NCI-H1105 treated with DMSO at 0.1 percent for 48 hours (cell line): ENCODE data around the gene BCAS4.
"Not testable (repeated sequence)": the region's sequence is repeated elsewhere in the genome, so short reads cannot be mapped to it uniquely, and the experiment has no call there.

Source experiments
- DNase-seq: peaks from one replicate; lab custom pipeline; 2025; lab: John Stamatoyannopoulos, UW

BCAS4 gene, protein sequence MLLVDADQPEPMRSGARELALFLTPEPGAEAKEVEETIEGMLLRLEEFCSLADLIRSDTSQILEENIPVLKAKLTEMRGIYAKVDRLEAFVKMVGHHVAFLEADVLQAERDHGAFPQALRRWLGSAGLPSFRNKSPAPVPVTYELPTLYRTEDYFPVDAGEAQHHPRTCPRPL

GRCh38 chr20:50794846-50795634 lies at the start of gene BCAS4:
TSS of gene BCAS4 (plus strand) at chr20:50795061. CDS start at chr20:50795084, 23 bp downstream.
- peak; percentile 79 for DNase-seq

DNA sequence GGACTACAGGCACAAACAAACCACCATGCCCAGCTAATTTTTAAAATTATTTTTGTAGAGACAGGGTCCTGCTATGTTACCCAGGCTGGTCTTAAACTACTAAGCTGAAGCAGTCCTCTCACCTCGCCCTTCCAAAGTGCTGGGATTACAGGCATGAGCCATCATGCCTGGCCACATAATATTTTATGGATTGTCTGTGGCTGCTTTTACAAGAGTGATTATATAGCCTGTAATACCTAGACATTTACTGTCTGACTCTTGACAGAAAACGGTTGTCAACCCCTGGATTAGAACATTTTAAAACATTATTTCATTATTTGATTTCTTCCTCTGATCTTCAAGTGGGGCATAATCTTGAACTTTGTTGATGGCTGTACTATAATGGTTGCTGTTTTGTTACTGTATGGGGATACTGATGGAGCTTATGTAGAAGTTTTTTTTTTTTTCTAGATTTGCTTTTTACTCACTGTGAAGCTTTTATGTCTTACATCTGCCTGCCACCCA lies 49.2 kb upstream of the BCAS4 start:
- DNase-seq, result no peak

- DNase-seq, result peak; percentile 18
These were observed 48.5 kb upstream of the BCAS4 start for GRCh38 chr20:50746138-50746940.

DNA sequence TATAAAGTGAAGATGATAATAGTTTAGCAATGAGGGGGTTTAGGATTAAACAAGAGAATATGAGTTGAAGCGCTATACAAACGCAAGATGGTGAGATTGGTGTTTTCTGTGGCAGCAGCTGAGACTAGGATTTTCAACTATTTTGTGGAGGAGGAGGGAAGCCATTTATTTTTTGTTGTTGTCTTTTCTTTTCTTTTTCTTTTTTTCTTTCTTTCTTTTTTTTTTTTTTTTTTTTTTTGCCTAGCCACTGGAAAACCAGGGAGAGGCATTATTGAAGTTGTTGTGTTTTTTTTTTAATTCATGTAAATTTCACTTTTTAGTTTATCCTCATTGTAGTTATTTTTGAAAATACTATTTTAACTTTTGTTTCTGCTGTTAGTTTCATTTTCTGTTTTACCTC lies 47.6 kb upstream of the BCAS4 start:
- no peak for DNase-seq

- no peak for DNase-seq
These were observed 44.7 kb upstream of the BCAS4 start for GRCh38 chr20:50750145-50750671.

GRCh38 chr20:50753152-50753551 lies 41.7 kb upstream of the BCAS4 start:
- no peak for DNase-seq

- no peak for DNase-seq
These were observed 40.4 kb upstream of the BCAS4 start for GRCh38 chr20:50754420-50754819.

GRCh38 chr20:50756447-50756846 lies 38.4 kb upstream of the BCAS4 start:
- no peak for DNase-seq

- DNase-seq, result no peak
These were observed 36.4 kb upstream of the BCAS4 start for GRCh38 chr20:50758469-50758868.

- DNase-seq, result no peak
These were observed 35.9 kb upstream of the BCAS4 start for GRCh38 chr20:50758992-50759391.

DNA sequence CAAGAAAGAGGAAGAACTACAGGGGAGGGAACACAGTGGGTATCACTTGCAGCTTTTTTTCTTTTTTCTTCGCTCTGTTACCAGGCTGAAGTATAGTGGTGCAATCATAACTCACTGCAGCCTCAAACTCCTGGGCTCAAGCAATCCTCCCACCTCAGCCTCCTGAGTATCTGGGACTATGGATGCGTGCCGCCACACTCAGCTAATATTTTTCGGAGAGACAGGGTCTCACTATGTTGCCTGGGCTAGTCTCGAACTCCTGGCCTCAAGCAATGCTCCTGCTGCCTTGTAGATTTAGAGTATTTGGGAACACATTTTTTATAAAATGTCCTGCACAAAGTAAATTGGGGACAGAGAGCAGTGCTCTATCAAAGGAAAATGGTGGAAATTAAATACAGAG lies 35.2 kb upstream of the BCAS4 start:
- no peak for DNase-seq

GRCh38 chr20:50762045-50762422 lies 32.8 kb upstream of the BCAS4 start:
- DNase-seq, result no peak

DNA sequence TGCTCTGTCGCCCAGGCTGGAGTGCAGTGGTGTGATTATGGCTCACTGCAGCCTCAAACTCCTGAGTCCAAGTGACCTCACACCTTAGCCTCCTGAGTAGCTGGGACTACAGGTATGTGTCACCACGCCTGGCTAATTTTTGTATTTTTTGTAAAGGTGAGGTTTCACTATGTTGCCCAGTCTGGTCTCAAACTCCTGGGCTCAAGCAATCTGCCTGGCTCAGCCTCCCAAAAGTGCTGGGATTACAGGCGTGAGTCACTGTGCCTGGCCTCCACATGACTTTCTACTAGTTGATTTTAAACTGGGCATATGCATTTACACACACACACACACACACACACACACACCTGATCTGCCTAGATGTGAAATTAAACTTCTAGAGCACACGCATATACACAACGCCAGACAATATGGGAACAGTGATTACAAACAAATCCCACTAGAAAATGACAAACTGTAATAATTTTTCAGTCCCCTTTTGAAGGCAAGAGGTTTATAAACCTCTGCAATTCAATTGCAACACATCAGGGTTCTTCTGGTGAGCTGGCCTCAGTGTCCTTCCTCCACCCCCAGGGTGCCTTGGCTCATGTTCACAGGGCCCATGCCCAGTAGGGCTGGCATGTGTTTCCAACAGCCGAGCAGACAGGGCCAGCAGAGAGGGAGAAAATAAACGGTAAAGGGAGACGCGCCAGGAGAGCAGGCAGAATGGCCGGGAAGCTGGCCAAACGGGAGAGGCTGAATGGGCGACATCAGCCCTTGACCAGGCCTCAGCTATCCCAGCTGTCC lies 32.2 kb upstream of the BCAS4 start:
- DNase-seq, result no peak

DNA sequence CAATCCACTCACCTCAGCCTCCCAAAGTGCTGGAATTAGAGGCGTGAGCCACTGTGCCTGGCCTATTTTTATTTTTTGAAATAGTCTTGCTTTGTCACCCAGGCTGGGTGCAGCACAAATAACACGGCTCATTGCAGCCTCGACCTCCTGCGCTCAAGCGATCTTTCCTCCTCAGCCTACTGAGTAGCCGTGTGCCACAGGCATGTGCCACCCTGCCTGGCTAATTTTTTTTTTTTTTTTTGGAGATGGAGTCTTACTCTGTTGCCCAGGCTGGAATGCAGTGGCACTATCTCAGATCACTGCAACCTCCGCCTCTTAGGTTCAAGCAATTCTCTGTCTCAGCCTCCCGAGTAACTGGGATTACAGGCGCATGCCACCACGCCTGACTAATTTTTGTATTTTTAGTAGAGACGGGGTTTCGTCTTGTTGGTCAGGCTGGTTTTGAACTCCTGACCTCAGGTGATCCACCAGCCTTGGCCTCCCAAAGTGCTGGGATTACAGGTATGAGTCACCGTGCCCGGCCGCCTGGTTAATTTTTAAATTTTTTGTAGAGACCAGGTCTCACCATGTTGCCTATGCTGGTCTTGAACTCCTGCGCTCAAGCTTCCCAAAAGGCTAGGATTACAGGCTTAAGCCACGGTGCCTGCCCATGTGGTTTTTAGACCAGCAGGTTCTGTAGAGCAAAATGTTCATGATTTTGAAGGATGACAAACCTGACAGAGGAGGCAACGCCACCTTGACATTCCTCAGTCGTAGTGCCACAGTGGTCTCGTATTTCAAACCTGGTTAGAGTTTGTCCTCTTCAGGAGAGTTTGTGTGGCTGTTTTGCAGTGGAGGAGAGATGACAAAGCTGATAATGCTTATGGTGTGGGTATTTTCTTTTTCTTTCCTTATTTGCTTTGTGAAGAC lies 31.1 kb upstream of the BCAS4 start:
- DNase-seq, result not testable (repeated sequence)

DNA sequence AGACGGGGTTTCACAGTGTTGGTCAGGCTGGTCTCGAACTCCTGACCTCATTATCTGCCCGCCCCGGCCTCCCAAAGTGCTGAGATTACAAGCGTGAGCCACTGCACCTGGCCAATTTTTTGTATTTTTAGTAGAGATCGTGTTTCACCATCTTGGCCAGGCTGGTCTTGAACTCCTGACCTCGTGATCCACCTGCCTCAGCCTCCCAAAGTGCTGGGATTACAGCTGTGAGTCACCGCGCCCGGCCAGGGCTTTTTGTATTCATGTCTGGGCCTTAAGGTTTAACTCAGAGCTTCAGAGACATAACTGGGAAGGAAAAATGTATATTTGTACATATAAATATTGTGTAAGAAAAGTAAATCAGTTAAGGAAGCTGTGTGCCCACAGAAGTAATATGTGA lies 29.6 kb upstream of the BCAS4 start:
- not testable (repeated sequence) for DNase-seq

DNA sequence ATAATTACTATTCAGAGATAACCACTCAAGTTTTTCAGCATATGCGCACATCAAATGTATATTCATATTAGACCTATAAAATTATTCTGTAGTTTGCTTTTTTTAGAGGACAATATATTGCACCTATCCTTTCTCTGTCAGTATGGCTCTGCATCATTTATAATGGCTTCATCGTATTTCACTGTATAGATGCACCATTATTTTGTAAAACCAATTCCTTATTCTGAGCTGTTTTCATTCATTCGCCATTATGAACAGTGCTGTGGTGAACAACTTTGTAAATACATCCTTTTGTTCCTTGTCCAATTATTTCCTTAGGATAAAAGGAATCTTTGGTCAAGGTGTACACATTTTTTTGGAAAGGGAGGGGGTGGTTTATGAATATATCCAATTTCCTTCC lies 29.2 kb upstream of the BCAS4 start:
- no peak for DNase-seq

DNA sequence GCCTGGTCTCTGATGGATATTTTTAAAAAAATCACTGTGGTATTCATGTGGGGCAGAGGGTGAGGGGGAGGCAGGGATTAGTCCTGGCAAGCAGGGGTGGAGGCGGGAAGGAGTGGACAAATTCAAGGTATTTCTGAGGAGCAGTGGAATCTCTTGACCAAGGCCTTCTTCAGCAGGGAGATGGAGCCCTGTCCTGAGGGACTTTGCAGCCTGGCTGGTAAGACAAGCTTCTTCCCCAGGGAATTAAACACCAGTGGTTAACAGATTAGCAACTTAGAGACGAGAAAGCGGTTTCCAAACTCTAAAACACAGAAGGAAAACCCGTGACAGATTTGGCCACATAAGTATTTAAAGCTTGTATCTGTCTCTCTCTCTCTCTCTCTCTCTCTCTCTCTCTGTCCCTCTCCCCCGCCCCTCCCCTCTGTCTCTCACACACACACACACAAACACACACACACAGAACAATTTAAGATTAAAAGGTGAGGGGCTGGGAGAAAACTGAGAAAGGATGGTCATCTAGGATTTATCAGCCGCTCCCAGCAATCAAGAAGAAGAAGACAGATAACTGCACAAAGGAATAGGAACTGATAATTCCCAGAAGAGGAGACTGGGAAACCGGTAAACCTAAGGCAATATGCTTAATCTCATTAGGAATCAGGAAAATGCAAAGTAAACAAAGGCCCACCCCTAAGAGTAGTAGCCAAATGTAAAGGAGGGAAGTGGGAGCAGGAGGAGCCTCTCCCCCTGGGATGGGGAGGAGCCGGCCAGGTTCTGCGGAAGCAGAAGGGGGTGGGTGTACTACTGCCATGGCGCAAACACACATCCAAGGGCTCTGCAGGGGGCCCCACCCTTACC lies 27.7 kb upstream of the BCAS4 start:
- not testable (repeated sequence) for DNase-seq

DNA sequence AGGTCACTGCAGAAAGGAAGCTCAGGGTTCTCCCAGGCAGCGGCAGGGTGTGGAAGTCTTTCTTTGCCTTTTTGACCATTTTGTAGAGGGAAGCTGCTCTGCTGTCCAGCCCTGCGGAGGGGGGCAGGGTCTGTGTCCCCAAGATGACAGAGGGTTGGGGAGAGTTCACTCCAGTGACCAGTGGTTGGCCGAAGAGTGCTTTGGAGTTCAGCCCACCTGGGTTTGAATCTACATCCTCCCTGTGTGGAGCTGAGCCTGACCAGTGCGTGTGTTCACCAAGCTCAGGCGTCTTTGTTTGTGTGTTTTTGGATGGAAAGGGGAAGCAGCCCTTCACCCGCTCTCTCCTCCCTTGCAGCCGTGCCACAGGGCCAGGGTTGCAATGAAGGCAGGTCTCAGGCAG lies 25.9 kb upstream of the BCAS4 start:
- not testable (repeated sequence) for DNase-seq

DNA sequence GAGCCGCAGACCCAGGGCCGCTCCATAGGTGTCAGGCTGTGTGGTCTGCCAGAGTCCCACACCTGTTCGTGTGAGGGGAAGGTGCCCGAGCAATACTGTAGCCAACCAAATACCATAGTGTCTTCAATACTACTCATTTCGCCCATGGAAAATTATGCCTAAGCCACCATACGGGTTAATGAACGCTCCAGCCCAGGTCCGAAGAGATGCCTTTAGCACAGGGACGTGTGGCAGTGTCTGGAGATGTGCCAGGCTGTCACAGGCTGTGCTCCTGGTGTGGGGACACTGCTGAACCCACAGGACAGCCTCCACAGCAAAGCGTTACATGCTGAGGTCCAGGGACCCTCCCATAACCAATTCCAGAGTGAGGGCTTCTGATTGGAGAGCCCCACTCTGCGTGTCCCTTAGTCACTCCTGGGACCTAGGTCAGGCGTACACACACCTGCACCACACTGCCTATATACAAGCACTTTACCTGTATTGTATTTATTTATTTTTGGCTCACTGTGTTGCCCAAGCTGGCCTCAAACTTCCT lies 25.2 kb upstream of the BCAS4 start:
- not testable (repeated sequence) for DNase-seq
